H1 (cell line): ENCODE measurements around the gene SLC6A6.

Experiments
- CBX5 ChIP-seq: fragments of 300-800, 300-1000 bp; sonication (generic); IDR thresholded peaks from 2 replicates; pipeline ENCODE4 v1.7.1; 2016; ENCODE audit warnings: antibody characterized with exemption, low read length, low read depth
- TCF12 ChIP-seq: IDR thresholded peaks from 2 replicates; pipeline ENCODE4 v1.6.1; 2011; ENCODE audit warnings: low read depth, mild to moderate bottlenecking, low read length
- TF ChIP-seq, protein P1 (sequence below), 3 experiments: IDR thresholded peaks; 1 replicate in 2 of 3; 2 replicates in 1 of 3; pipeline versions ENCODE4 v1.5.1 to v1.6.1; 2011; ENCODE audit warnings: low read length in 3 of 3, mild to moderate bottlenecking in 3 of 3, inconsistent platforms in 2 of 3, low read depth in 1 of 3, moderate library complexity in 1 of 3; ENCODE audit not compliant: insufficient read depth in 1 of 3; ENCODE audit errors: control extremely low read depth in 1 of 3
- TF ChIP-seq, protein P2 (sequence below): IDR thresholded peaks from 2 replicates; pipeline ENCODE4 v1.6.1; 2011; ENCODE audit warnings: low read depth, mild to moderate bottlenecking, low read length; ENCODE audit not compliant: insufficient read depth

DNA sequence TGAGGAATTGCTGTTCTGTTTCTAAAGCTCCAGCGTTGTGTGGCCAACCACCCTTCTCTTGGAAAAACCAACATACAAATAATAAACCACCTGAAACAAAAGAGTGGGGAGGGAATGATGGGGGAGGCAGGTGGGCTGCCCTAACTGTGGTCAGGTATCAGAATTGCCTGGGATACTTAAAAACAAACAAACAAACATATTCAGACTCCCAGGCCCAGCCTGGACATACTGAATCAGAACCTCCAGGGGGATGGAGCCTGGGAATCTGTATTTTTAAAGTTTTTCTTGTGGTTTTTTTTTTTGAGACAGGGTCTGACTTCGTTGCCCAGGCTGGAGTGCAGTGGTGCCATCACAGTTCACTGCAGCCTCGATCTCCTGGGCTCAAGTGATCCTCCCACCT is 4.4 kb downstream of the SLC6A6 start:
- TF ChIP-seq, protein P1, sequence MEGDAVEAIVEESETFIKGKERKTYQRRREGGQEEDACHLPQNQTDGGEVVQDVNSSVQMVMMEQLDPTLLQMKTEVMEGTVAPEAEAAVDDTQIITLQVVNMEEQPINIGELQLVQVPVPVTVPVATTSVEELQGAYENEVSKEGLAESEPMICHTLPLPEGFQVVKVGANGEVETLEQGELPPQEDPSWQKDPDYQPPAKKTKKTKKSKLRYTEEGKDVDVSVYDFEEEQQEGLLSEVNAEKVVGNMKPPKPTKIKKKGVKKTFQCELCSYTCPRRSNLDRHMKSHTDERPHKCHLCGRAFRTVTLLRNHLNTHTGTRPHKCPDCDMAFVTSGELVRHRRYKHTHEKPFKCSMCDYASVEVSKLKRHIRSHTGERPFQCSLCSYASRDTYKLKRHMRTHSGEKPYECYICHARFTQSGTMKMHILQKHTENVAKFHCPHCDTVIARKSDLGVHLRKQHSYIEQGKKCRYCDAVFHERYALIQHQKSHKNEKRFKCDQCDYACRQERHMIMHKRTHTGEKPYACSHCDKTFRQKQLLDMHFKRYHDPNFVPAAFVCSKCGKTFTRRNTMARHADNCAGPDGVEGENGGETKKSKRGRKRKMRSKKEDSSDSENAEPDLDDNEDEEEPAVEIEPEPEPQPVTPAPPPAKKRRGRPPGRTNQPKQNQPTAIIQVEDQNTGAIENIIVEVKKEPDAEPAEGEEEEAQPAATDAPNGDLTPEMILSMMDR (IDR thresholded peaks at IDR 0.05; ENCODE audit: control extremely low read depth in 1 of 3, insufficient read depth in 1 of 3, low read depth in 1 of 3, low read length in 3 of 3): no peak
- TF ChIP-seq, protein P2, sequence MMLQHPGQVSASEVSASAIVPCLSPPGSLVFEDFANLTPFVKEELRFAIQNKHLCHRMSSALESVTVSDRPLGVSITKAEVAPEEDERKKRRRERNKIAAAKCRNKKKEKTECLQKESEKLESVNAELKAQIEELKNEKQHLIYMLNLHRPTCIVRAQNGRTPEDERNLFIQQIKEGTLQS: no peak
- TF ChIP-seq CBX5 (no peak), TCF12 (no peak)
